ENCODE data around the gene FAM118A.
"Not testable (repeated sequence)": the region's sequence is repeated elsewhere in the genome, so short reads cannot be mapped to it uniquely, and the experiment has no call there.

Gene FAM118A

GRCh38 chr22:45318558-45319323 is 9.0 kb downstream of the FAM118A start:
- peak; percentile 60 for DNase-seq (ENCODE audit: low spot score)

GRCh38 chr22:45319324-45319685 is 9.6 kb downstream of the FAM118A start:
- no peak for TF ChIP-seq CTCF (IDR thresholded peaks at IDR 0.05; ENCODE audit: extremely low read depth, missing control alignments)
- DNase-seq (ENCODE audit: low spot score) = no peak

More at GRCh38 chr22:45318558-45319323, 9.0 kb downstream of the FAM118A start:
- no peak for TF ChIP-seq CTCF (IDR thresholded peaks at IDR 0.05; ENCODE audit: extremely low read depth, missing control alignments)

GRCh38 chr22:45320357-45320976 is 10.7 kb downstream of the FAM118A start:
- no peak for TF ChIP-seq CTCF (IDR thresholded peaks at IDR 0.05; ENCODE audit: extremely low read depth, missing control alignments)
- no peak for DNase-seq (ENCODE audit: low spot score)

- TF ChIP-seq CTCF (IDR thresholded peaks at IDR 0.05; ENCODE audit: extremely low read depth, missing control alignments) = no peak
- DNase-seq (ENCODE audit: low spot score) = no peak
Observed at GRCh38 chr22:45321827-45322226, 12.1 kb downstream of the FAM118A start.

- no peak for DNase-seq (ENCODE audit: low spot score)
- TF ChIP-seq CTCF (IDR thresholded peaks at IDR 0.05; ENCODE audit: extremely low read depth, missing control alignments) = no peak
Observed at GRCh38 chr22:45322873-45323525, 13.3 kb downstream of the FAM118A start.

GRCh38 chr22:45323695-45324094 is 14.0 kb downstream of the FAM118A start:
- DNase-seq (ENCODE audit: low spot score) = no peak
- no peak for TF ChIP-seq CTCF (IDR thresholded peaks at IDR 0.05; ENCODE audit: extremely low read depth, missing control alignments)

- TF ChIP-seq CTCF (IDR thresholded peaks at IDR 0.05; ENCODE audit: extremely low read depth, missing control alignments) = no peak
Observed at GRCh38 chr22:45324311-45324711, 14.6 kb downstream of the FAM118A start.

GRCh38 chr22:45328261-45328660 is 18.5 kb downstream of the FAM118A start:
- DNase-seq (ENCODE audit: low spot score) = not testable (repeated sequence)

More at GRCh38 chr22:45324311-45324711, 14.6 kb downstream of the FAM118A start:
- no peak for DNase-seq (ENCODE audit: low spot score)
